HT-29 (cell line): ENCODE results near the gene AMDHD1. TPM values are rescaled to one million over a fixed set of nuclear protein-coding genes. Genes with fewer than 3 reads are reported as not detected.
A peak's percentile ranks its signal among the peaks of the same experiment; 100 is the strongest.

ENCODE experiments used
- DNase-seq: peaks from one replicate; pipeline ENCODE4 v3.0.0-alpha.2; 2015; ENCODE audit warnings: low spot score
- total RNA-seq: library from RNA; depleted of rRNA; stranded (reverse); fragments of >200 nt; shearing (Covaris generic); gene quantifications from 2 replicates; pipeline ENCODE4 v1.2.3, GENCODE V29; 2014; rRNA removed

The AMDHD1 gene
- 0.36 and 0.47 TPM in 2 replicates for total RNA-seq

- peak; percentile 59 for DNase-seq
Observed at GRCh38 chr12:95943330-95943842, at the start of gene AMDHD1. Gene AMDHD1 (plus strand): TSS chr12:95943331. CDS start chr12:95943399, 68 bp downstream.

GRCh38 chr12:95896846-95897245, 46.3 kb upstream of the AMDHD1 start:
- no peak for DNase-seq

GRCh38 chr12:95898081-95898480, 45.0 kb upstream of the AMDHD1 start:
- DNase-seq, result no peak

GRCh38 chr12:95908573-95908972, 34.6 kb upstream of the AMDHD1 start:
- no peak for DNase-seq

- DNase-seq, result no peak
Observed at GRCh38 chr12:95909871-95910270, 33.3 kb upstream of the AMDHD1 start.

GRCh38 chr12:95918194-95918993, 24.7 kb upstream of the AMDHD1 start:
- peak; percentile 56 for DNase-seq

GRCh38 chr12:95919110-95919509, 24.0 kb upstream of the AMDHD1 start:
- no peak for DNase-seq

GRCh38 chr12:95922231-95922630, 20.9 kb upstream of the AMDHD1 start:
- DNase-seq, result no peak

GRCh38 chr12:95940514-95940913, 2.6 kb upstream of the AMDHD1 start:
- no peak for DNase-seq

GRCh38 chr12:95942101-95942523, 1.0 kb upstream of the AMDHD1 start:
- no peak for DNase-seq

GRCh38 chr12:95942524-95943329, 404 bp upstream of the AMDHD1 start, which contains the start of gene CCDC38:
Gene CCDC38 (minus strand): TSS chr12:95942614. CDS start chr12:95936509, 6,105 bp downstream.
- peak; percentile 88 for DNase-seq

- DNase-seq, result no peak
Observed at GRCh38 chr12:95944108-95944704, 1.1 kb downstream of the AMDHD1 start.

GRCh38 chr12:95949477-95950206, 6.5 kb downstream of the AMDHD1 start:
- DNase-seq, result no peak

- no peak for DNase-seq
Observed at GRCh38 chr12:95951515-95951914, 8.4 kb downstream of the AMDHD1 start.

- no peak for DNase-seq
Observed at GRCh38 chr12:95953000-95953399, 9.9 kb downstream of the AMDHD1 start.

GRCh38 chr12:95955549-95956159, 12.5 kb downstream of the AMDHD1 start:
- no peak for DNase-seq

- no peak for DNase-seq
Observed at GRCh38 chr12:95956557-95957145, 13.5 kb downstream of the AMDHD1 start.

- DNase-seq, result peak; percentile 16
Observed at GRCh38 chr12:95959107-95959506, 16.0 kb downstream of the AMDHD1 start.

GRCh38 chr12:95960241-95960640, 17.1 kb downstream of the AMDHD1 start:
- DNase-seq, result no peak

GRCh38 chr12:95962222-95962621, 19.1 kb downstream of the AMDHD1 start:
- no peak for DNase-seq
